ENCODE data around the gene GNG2.

Gene GNG2

GRCh38 chr14:51889851-51890250 is 29.4 kb downstream of the GNG2 start:
- DNase-seq (ENCODE audit: low read depth in 3 of 3): no peak

GRCh38 chr14:51894250-51894649 is 33.8 kb downstream of the GNG2 start:
- DNase-seq (ENCODE audit: low read depth in 3 of 3): no peak

- no peak for DNase-seq (ENCODE audit: low read depth in 3 of 3)
These were observed 35.0 kb downstream of the GNG2 start for GRCh38 chr14:51895375-51895774.

GRCh38 chr14:51897791-51898355 is 37.5 kb downstream of the GNG2 start:
- no peak for DNase-seq (ENCODE audit: low read depth in 3 of 3)

GRCh38 chr14:51901475-51902024 is 41.1 kb downstream of the GNG2 start:
- DNase-seq (ENCODE audit: low read depth in 3 of 3): no peak

- DNase-seq (ENCODE audit: low read depth in 3 of 3): peak; percentile 12 to 44 (median 27)
These were observed 45.3 kb downstream of the GNG2 start for GRCh38 chr14:51905656-51906121.

- no peak for DNase-seq (ENCODE audit: low read depth in 3 of 3)
These were observed 47.7 kb downstream of the GNG2 start for GRCh38 chr14:51908086-51908485.

GRCh38 chr14:51912112-51912786 is 51.8 kb downstream of the GNG2 start:
- DNase-seq (ENCODE audit: low read depth in 3 of 3): no peak

GRCh38 chr14:51914310-51914709 is 53.9 kb downstream of the GNG2 start:
- DNase-seq (ENCODE audit: low read depth in 3 of 3): no peak

GRCh38 chr14:51917193-51917592 is 56.8 kb downstream of the GNG2 start:
- no peak for DNase-seq (ENCODE audit: low read depth in 3 of 3)

- DNase-seq (ENCODE audit: low read depth in 3 of 3): no peak
These were observed 60.6 kb downstream of the GNG2 start for GRCh38 chr14:51921026-51921425.

GRCh38 chr14:51922624-51923023 is 62.2 kb downstream of the GNG2 start:
- no peak for DNase-seq (ENCODE audit: low read depth in 3 of 3)

- no peak for DNase-seq (ENCODE audit: low read depth in 3 of 3)
These were observed 64.2 kb downstream of the GNG2 start for GRCh38 chr14:51924600-51924999.

GRCh38 chr14:51925980-51926379 is 65.6 kb downstream of the GNG2 start:
- DNase-seq (ENCODE audit: low read depth in 3 of 3): no peak

- DNase-seq (ENCODE audit: low read depth in 3 of 3): no peak
These were observed 66.0 kb downstream of the GNG2 start for GRCh38 chr14:51926449-51926848.

- DNase-seq (ENCODE audit: low read depth in 3 of 3): no peak
These were observed 68.2 kb downstream of the GNG2 start for GRCh38 chr14:51928568-51928967.

GRCh38 chr14:51929166-51929565 is 68.8 kb downstream of the GNG2 start:
- no peak for DNase-seq (ENCODE audit: low read depth in 3 of 3)

GRCh38 chr14:51929910-51930682 is 69.7 kb downstream of the GNG2 start:
- no peak for DNase-seq (ENCODE audit: low read depth in 3 of 3)

GRCh38 chr14:51931308-51931707 is 70.9 kb downstream of the GNG2 start:
- no peak for DNase-seq (ENCODE audit: low read depth in 3 of 3)

- DNase-seq (ENCODE audit: low read depth in 3 of 3): no peak
These were observed 72.8 kb downstream of the GNG2 start for GRCh38 chr14:51933191-51933590.

GRCh38 chr14:51938137-51938536 is 77.7 kb downstream of the GNG2 start:
- DNase-seq (ENCODE audit: low read depth in 3 of 3): no peak

GRCh38 chr14:51938821-51939220 is 78.4 kb downstream of the GNG2 start:
- DNase-seq (ENCODE audit: low read depth in 3 of 3): no peak

GRCh38 chr14:51939226-51939625 is 78.8 kb downstream of the GNG2 start:
- DNase-seq (ENCODE audit: low read depth in 3 of 3): no peak

All from stimulated activated CD4-positive, alpha-beta T cell treated with anti-CD3 and anti-CD28 coated beads, TNF-alpha, amount 100 ng/mL, for 48 hours (primary cell).